Neuronal stem cell (in vitro differentiated cells): ENCODE measurements around the gene ALDOC.

Source experiments
- DNase-seq: peaks from one replicate; pipeline ENCODE4 v3.0.0-alpha.2; 2013; ENCODE audit warnings: low spot score
- H2AFZ ChIP-seq: one replicate; pipeline ENCODE4 v1.6.1; 2013; ENCODE audit warnings: mild to moderate bottlenecking, low read length, inconsistent platforms
- H2AK5ac ChIP-seq: 2 replicates; pipeline ENCODE4 v1.6.1; 2013; ENCODE audit warnings: low read depth, mild to moderate bottlenecking, inconsistent platforms, low read length, moderate library complexity, mixed read lengths
- H2BK120ac ChIP-seq: 2 replicates; pipeline ENCODE4 v1.6.1; 2013; ENCODE audit warnings: low read depth, mild to moderate bottlenecking, inconsistent platforms, low read length, moderate library complexity, mixed read lengths
- H2BK12ac ChIP-seq: one replicate; pipeline ENCODE4 v1.6.1; 2013; ENCODE audit warnings: low read length, inconsistent platforms
- H2BK15ac ChIP-seq: 2 replicates; pipeline ENCODE4 v1.6.1; 2013; ENCODE audit warnings: mild to moderate bottlenecking, low read length, inconsistent platforms, mixed read lengths
- H2BK5ac ChIP-seq: one replicate; pipeline ENCODE4 v1.6.1; 2013; ENCODE audit warnings: inconsistent platforms, mild to moderate bottlenecking, low read length, moderate library complexity
- H3K14ac ChIP-seq: one replicate; pipeline ENCODE4 v1.6.1; 2013; ENCODE audit warnings: low read length, inconsistent platforms
- H3K18ac ChIP-seq: 2 replicates; pipeline ENCODE4 v1.6.1; 2013; ENCODE audit warnings: low read length, inconsistent platforms
- H3K23ac ChIP-seq: 2 replicates; pipeline ENCODE4 v1.6.1; 2013; ENCODE audit warnings: low read depth, mild to moderate bottlenecking, mixed read lengths, low read length, inconsistent platforms; ENCODE audit not compliant: poor library complexity
- H3K27ac ChIP-seq: replicated peaks from 3 replicates; pipeline ENCODE4 v1.5.1; 2013; ENCODE audit warnings: low read length, inconsistent platforms
- H3K27me3 ChIP-seq, 3 experiments: 2 replicates each; pipeline ENCODE4 v1.6.1; 2013; ENCODE audit warnings: low read length in 3 of 3, mild to moderate bottlenecking in 2 of 3, inconsistent platforms in 1 of 3, low read depth in 1 of 3, mixed read lengths in 1 of 3, moderate library complexity in 1 of 3; ENCODE audit not compliant: control insufficient read depth in 3 of 3, insufficient read depth in 3 of 3
- H3K36me3 ChIP-seq, 2 donors: replicated peaks in 1 of 2; 2 replicates each; pipeline ENCODE4 v1.6.1; 2013; ENCODE audit warnings: low read length in 2 of 2; ENCODE audit not compliant: control insufficient read depth in 2 of 2, insufficient read depth in 2 of 2
- H3K4ac ChIP-seq: 2 replicates; pipeline ENCODE4 v1.6.1; 2013; ENCODE audit warnings: inconsistent platforms, mild to moderate bottlenecking, low read length, moderate library complexity
- H3K4me1 ChIP-seq, 2 donors: 1 replicate in 1 of 2; 2 replicates in 1 of 2; pipeline ENCODE4 v1.6.1; 2013; ENCODE audit warnings: low read length in 2 of 2, low read depth in 1 of 2; ENCODE audit not compliant: control insufficient read depth in 2 of 2, insufficient read depth in 1 of 2
- H3K4me2 ChIP-seq: one replicate; pipeline ENCODE4 v1.6.1; 2013; ENCODE audit warnings: mild to moderate bottlenecking, low read length, inconsistent platforms; ENCODE audit not compliant: insufficient read depth, poor library complexity, severe bottlenecking
- H3K4me3 ChIP-seq, 2 donors: 2 replicates each; pipeline ENCODE4 v1.5.1; 2013; ENCODE audit warnings: low read length in 2 of 2, mild to moderate bottlenecking in 2 of 2, inconsistent platforms in 1 of 2, moderate library complexity in 1 of 2
- H3K79me1 ChIP-seq: one replicate; pipeline ENCODE4 v1.6.1; 2013; ENCODE audit warnings: low read depth, mild to moderate bottlenecking, inconsistent platforms, low read length, moderate library complexity
- H3K9ac ChIP-seq: one replicate; pipeline ENCODE4 v1.6.1; 2013; ENCODE audit warnings: mild to moderate bottlenecking, low read depth, low read length, inconsistent platforms; ENCODE audit not compliant: poor library complexity
- H3K9me3 ChIP-seq, 2 donors: replicated peaks in 1 of 2; 2 replicates each; pipeline versions ENCODE3 to v1.6.1; 2013; ENCODE audit warnings: low read length in 2 of 2, mild to moderate bottlenecking in 2 of 2, inconsistent platforms in 1 of 2, low read depth in 1 of 2, mixed read lengths in 1 of 2, moderate library complexity in 1 of 2; ENCODE audit not compliant: control insufficient read depth in 2 of 2, insufficient read depth in 1 of 2
- H4K8ac ChIP-seq: one replicate; pipeline ENCODE4 v1.6.1; 2013; ENCODE audit warnings: low read depth, mild to moderate bottlenecking, inconsistent platforms, low read length, moderate library complexity
- H4K91ac ChIP-seq: one replicate; pipeline ENCODE4 v1.6.1; 2013; ENCODE audit warnings: low read length, low read depth, mild to moderate bottlenecking, inconsistent platforms; ENCODE audit not compliant: poor library complexity
- WGBS, 2 donors: extraction: QIAGEN DNeasy Blood & Tissue Kit; methylation state at CpG; one replicate each; pipeline ENCODE4 v1.1.7; 2013; ENCODE audit warnings: missing lambda C conversion rate in 2 of 2, mixed read lengths in 1 of 2; ENCODE audit not compliant: insufficient read length in 2 of 2, insufficient replicate concordance in 1 of 2; ENCODE audit errors: extremely low coverage in 2 of 2; 5-methylcytosine and 5-hydroxymethylcytosine counted together

Gene ALDOC

GRCh38 chr17:28613931-28614381 lies 37.3 kb upstream of the ALDOC start, which contains the start of gene RSKR:
TSS of gene RSKR (minus strand) at chr17:28614185. CDS start at chr17:28614161, 24 bp downstream.
- Histone ChIP-seq H2BK120ac (no peak within 1 kb of the TSS), H3K9me3 (no peaks in the 10 kb centered on the region), H3K4ac (no peak within 1 kb of the TSS), H3K27ac (no peak within 1 kb of the TSS), H3K14ac (no peak within 1 kb of the TSS), H3K23ac (no peak within 1 kb of the TSS), H3K4me2 (no peak within 1 kb of the TSS), H3K36me3 (peaks cover 56 to 99% of the 10 kb centered on the region in 2 donors), H3K9ac (peak within 1 kb of the TSS; percentile 47), H2BK15ac (no peak within 1 kb of the TSS), H4K91ac (no peak within 1 kb of the TSS), H2AK5ac (no peak within 1 kb of the TSS), H3K4me1 (peaks cover 2 to 5% of the 10 kb centered on the region in 2 donors), H3K79me1 (no peaks in the 10 kb centered on the region), H2BK5ac (no peak within 1 kb of the TSS), H2BK12ac (no peak within 1 kb of the TSS), H3K4me3 (no peak within 1 kb of the TSS), H3K18ac (no peak within 1 kb of the TSS), H4K8ac (no peak within 1 kb of the TSS), H3K27me3 (no peaks in the 10 kb centered on the region), H2AFZ (no peak within 1 kb of the TSS)
- DNase-seq: no peak
- no CpG with 5 or more reads among the region's 5 CpGs for WGBS, 2 donors

DNA sequence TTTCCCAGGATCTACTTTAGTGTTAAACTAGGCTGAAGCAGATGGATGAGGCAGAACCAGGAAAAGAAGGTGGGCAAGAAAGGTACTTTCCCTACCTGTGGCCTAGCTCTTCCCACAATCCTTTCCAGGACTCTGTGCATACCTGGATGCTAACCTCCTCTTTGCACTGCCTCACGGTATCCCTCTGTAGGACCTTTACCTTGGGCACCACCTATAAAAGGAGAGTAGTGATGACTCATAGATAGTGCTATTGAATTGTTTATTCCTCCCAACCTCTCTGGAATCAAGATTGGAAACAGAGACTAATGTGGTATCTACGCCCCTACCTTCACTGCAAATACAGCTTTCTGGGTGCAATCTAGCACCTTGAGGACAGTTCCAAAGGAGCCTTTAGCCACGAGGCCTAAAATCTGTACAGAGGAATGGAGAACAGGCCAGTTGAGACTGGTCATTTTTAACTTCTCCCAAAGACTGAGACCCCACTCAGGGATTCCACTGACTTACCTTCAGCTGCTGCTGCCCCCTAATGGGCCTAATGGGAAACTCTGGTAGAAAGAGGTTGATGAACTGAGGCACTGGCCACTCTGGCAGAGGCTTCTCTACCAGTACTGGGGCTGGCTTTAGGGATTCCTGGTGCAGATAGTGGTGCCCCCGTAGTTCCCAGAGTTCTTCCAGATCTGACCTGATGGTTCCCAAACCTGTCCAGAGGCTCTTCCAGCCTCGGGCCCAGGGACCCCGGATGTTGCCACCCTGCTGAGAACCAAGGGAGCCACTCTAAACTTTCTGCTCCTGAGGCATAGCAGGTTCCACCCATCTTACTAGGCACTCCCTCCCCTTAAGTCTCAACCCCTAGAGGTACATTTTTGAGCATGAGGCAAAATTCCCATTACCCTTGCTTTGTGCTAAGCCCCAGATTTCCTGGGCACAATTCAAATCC lies 36.5 kb upstream of the ALDOC start:
- H2BK12ac ChIP-seq: no peak overlapping the region
- no CpG with 5 or more reads among the region's 6 CpGs for WGBS, 2 donors
- no peaks in the 10 kb centered on the region for H3K27me3 ChIP-seq
- H3K23ac ChIP-seq: no peak overlapping the region
- H3K4me2 ChIP-seq: no peak overlapping the region
- H3K4me3 ChIP-seq: no peak overlapping the region
- H4K91ac ChIP-seq: no peak overlapping the region
- H2BK5ac ChIP-seq: no peak overlapping the region
- H3K79me1 ChIP-seq: no peaks in the 10 kb centered on the region
- peaks cover 2 to 5% of the 10 kb centered on the region in 2 donors for H3K4me1 ChIP-seq
- peaks cover 52 to 98% of the 10 kb centered on the region in 2 donors for H3K36me3 ChIP-seq
- H3K27ac ChIP-seq: no peak overlapping the region
- H3K18ac ChIP-seq: no peak overlapping the region
- no peak overlapping the region for H2BK120ac ChIP-seq
- no peak overlapping the region for H2BK15ac ChIP-seq
- no peak overlapping the region for H3K14ac ChIP-seq
- no peak overlapping the region for H2AK5ac ChIP-seq
- peak; percentile 44 for DNase-seq
- H2AFZ ChIP-seq: no peak overlapping the region
- H4K8ac ChIP-seq: no peak overlapping the region
- no peak overlapping the region for H3K4ac ChIP-seq
- H3K9ac ChIP-seq: no peak overlapping the region
- no peaks in the 10 kb centered on the region for H3K9me3 ChIP-seq

DNA sequence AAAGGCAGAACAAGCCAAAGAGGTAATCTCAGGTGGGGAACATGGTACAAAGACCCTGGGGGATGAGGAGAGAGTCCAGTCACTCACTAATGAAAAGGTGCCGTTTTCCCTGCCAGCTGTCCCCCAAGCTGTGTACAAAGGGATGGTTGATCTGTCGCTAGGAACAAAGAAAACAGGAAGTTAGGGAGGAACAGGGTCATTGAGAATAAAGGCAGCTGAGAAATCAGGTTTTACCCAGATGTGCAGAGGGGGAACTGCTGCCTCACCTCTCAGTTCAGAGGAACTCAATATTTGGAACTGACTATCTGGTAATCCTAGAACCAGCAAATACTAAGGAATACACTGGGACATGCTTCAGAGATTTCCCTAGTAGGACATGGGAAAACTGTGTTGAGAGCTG lies 35.8 kb upstream of the ALDOC start:
- Histone ChIP-seq H3K36me3 (peaks cover 52 to 99% of the 10 kb centered on the region in 2 donors), H3K14ac (no peak overlapping the region), H3K9ac (no peak overlapping the region), H3K18ac (no peak overlapping the region), H2BK120ac (no peak overlapping the region), H2AFZ (no peak overlapping the region), H2BK15ac (no peak overlapping the region), H3K4ac (no peak overlapping the region), H3K27ac (no peak overlapping the region), H4K8ac (no peak overlapping the region), H4K91ac (no peak overlapping the region), H2AK5ac (no peak overlapping the region), H3K4me3 (no peak overlapping the region), H3K23ac (no peak overlapping the region), H2BK5ac (no peak overlapping the region), H3K79me1 (no peaks in the 10 kb centered on the region), H3K4me1 (peaks cover 2 to 5% of the 10 kb centered on the region in 2 donors), H3K4me2 (no peak overlapping the region), H2BK12ac (no peak overlapping the region), H3K27me3 (no peaks in the 10 kb centered on the region), H3K9me3 (no peaks in the 10 kb centered on the region)
- no CpG with 5 or more reads among the region's 2 CpGs for WGBS, 2 donors
- no peak for DNase-seq

- Histone ChIP-seq H3K9ac (no peak overlapping the region), H3K27me3 (no peaks in the 10 kb centered on the region), H2BK15ac (no peak overlapping the region), H2BK5ac (no peak overlapping the region), H3K23ac (no peak overlapping the region), H3K18ac (no peak overlapping the region), H2AFZ (no peak overlapping the region), H3K79me1 (no peaks in the 10 kb centered on the region), H3K4me3 (no peak overlapping the region), H4K91ac (no peak overlapping the region), H2AK5ac (no peak overlapping the region), H3K9me3 (no peaks in the 10 kb centered on the region), H3K4ac (no peak overlapping the region), H3K14ac (no peak overlapping the region), H3K27ac (no peak overlapping the region), H3K4me2 (no peak overlapping the region), H3K4me1 (peaks cover 2 to 5% of the 10 kb centered on the region in 2 donors), H2BK12ac (no peak overlapping the region), H2BK120ac (no peak overlapping the region), H4K8ac (no peak overlapping the region), H3K36me3 (peaks cover 33 to 90% of the 10 kb centered on the region in 2 donors)
- no peak for DNase-seq
- WGBS, 2 donors: no CpG with 5 or more reads among the region's 8 CpGs
These were observed 33.7 kb upstream of the ALDOC start for GRCh38 chr17:28610376-28610775.
